GM12801 (cell line): ENCODE data around the gene SCYGR8.

Experiments used
- CTCF ChIP-seq: IDR thresholded peaks from one replicate; pipeline ENCODE4 v1.5.1; 2011; ENCODE audit warnings: control low read depth; ENCODE audit not compliant: insufficient read length; ENCODE audit errors: extremely low read depth

The SCYGR8 gene

DNA sequence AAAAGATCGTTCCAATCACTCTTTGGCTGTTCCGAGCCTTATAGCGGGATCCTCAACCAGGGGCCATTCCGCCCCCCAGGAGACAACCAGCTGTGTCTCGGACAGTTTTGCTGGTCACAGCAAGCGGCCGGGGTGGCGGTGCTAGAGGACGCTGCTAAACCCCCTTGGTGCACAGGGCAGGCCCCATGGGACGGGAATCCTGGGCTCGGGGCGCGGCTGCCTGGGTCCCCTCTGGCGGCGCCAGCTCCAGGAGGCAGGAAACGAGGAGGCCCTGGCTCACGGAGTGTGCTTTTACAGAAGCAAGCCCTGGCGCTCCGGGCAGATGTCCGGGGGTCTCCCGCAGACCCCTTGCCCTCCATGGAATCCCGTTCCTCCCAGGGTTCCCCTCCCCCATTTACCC, 22.1 kb downstream of the SCYGR8 start:
- no peak for TF ChIP-seq CTCF

GRCh38 chr2:227772197-227772661, 26.5 kb downstream of the SCYGR8 start:
- no peak for TF ChIP-seq CTCF

GRCh38 chr2:227772932-227773331, 27.2 kb downstream of the SCYGR8 start:
- TF ChIP-seq CTCF: no peak

- TF ChIP-seq CTCF: no peak
These were observed 28.4 kb downstream of the SCYGR8 start for GRCh38 chr2:227774011-227774624.

- no peak for TF ChIP-seq CTCF
These were observed 29.5 kb downstream of the SCYGR8 start for GRCh38 chr2:227774895-227775842.

DNA sequence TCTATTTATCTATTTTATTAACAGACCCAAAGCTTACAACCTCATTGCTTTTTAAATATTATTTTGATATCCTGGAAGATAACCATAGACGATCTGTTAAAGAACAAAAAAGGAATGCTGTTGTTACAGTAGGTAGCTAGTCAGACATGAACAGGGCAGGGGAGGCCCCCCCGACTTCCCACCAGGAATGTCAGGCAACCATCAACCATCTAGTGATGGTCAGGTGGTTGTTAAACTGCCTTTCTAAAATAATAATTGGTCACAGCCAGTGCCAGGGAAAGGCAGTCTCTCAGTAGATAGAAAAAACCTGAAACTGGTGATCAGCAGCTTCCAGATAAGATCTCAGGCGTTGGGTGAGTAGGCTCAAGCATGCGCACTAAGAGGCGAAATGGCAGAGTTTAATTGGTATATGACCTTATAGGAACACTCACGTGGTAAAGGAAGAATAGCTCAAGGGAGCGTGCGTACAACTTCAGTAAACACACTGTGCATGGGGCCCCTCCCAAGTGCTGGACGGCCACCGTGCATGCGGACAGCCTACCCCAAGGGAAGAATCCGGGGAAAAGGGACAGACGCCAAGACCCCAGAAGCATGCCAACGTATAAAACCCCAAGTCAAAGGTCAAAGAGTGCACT, 35.4 kb downstream of the SCYGR8 start:
- no peak for TF ChIP-seq CTCF

DNA sequence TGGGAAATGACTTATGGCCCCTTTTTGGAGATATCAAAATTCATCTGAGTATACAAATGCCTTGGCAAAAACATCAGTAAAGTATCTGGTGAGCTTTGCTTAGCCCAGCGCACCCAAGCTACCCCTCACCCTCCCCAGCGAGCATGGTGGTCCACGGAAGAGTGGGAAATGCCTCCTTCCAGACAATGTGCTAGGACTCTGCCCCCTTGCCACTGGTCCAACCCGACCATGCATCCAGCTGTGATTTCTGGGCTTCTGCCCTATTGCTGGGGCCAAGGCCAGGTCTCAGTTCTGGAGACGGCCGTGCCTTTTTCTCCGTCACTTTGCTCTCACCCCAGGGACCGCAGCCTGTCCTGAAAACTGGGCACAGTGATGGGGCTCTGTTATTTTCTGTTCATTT, 36.1 kb downstream of the SCYGR8 start:
- TF ChIP-seq CTCF: no peak
